Left ventricle myocardium inferior (tissue), 1 donor: ENCODE data around the gene GOLGA7B. TPM values are rescaled to one million over a fixed set of nuclear protein-coding genes. Genes with fewer than 3 reads are reported as not detected.

Source experiments
- DNase-seq: peaks from one replicate; pipeline ENCODE4 v3.0.0-alpha.2; 2020
- H3K27ac ChIP-seq: fragments of 200-600 bp; replicated peaks from 2 replicates; pipeline ENCODE4 v1.8.0; 2021
- H3K27me3 ChIP-seq: fragments of 200-600 bp; 2 replicates; pipeline ENCODE4 v1.8.0; 2021; ENCODE audit warnings: low read depth
- H3K36me3 ChIP-seq: fragments of 200-600 bp; 2 replicates; pipeline ENCODE4 v1.8.0; 2021
- H3K4me1 ChIP-seq: fragments of 200-600 bp; 2 replicates; pipeline ENCODE4 v1.8.0; 2021
- H3K4me3 ChIP-seq: fragments of 200-600 bp; 2 replicates; pipeline ENCODE4 v1.8.0; 2021; ENCODE audit warnings: mild to moderate bottlenecking, moderate library complexity
- H3K9me3 ChIP-seq: fragments of 200-600 bp; replicated peaks from 2 replicates; pipeline ENCODE4 v1.8.0; 2021
- CTCF ChIP-seq: fragments of 200-600 bp; IDR thresholded peaks from 2 replicates; pipeline ENCODE4 v1.8.0; 2021; ENCODE audit warnings: antibody characterized with exemption, mild to moderate bottlenecking, borderline replicate concordance
- intact Hi-C: fragments of 100-400 bp; cut with micrococcal nuclease; formaldehyde crosslinking; loops from one replicate; pipeline ENCODE4 v1.11.0; 2022
- total RNA-seq: library from RNA; stranded (reverse); fragmentation: NEBNext Ultra II Directional; extraction: Animal tissue kit (Norgen Biotek cat#: 25700); gene quantifications from one replicate; pipeline ENCODE4 v1.2.1, GENCODE V29; 2021
- donor health status: DM: no; HTN: yes; CAD: no; lungs with severe emphysema.

GOLGA7B gene
- total RNA-seq, 1 donor from 2014 or later = 0.60 TPM

GRCh38 chr10:97868134-97868685, 18.6 kb downstream of the GOLGA7B start:
- H3K27ac ChIP-seq = no peak overlapping the region
- H3K27me3 ChIP-seq = peaks cover 63% of the 10 kb centered on the region
- no peak for TF ChIP-seq CTCF
- no peak for DNase-seq
- no peaks in the 10 kb centered on the region for H3K9me3 ChIP-seq
- intact Hi-C loops = no loop called here
- peaks cover 10% of the 10 kb centered on the region for H3K4me1 ChIP-seq
- no peak overlapping the region for H3K4me3 ChIP-seq
- no peaks in the 10 kb centered on the region for H3K36me3 ChIP-seq

GRCh38 chr10:97869091-97870042, 19.7 kb downstream of the GOLGA7B start:
- intact Hi-C loops = loop anchor here (5.0 to 10.0 kb wide), 2 partner anchors 72 to 115 kb away; no protein-coding TSS in a partner anchor
- H3K36me3 ChIP-seq = no peaks in the 10 kb centered on the region
- peaks cover 61% of the 10 kb centered on the region for H3K27me3 ChIP-seq
- no peaks in the 10 kb centered on the region for H3K9me3 ChIP-seq
- H3K27ac ChIP-seq = no peak overlapping the region
- H3K4me3 ChIP-seq = no peak overlapping the region
- peaks cover 10% of the 10 kb centered on the region for H3K4me1 ChIP-seq
- TF ChIP-seq CTCF = peak; percentile 86
- peak; percentile 74 for DNase-seq

GRCh38 chr10:97870990-97871389, 21.3 kb downstream of the GOLGA7B start:
- H3K36me3 ChIP-seq = no peaks in the 10 kb centered on the region
- intact Hi-C loops = loop anchor here (5.0 to 10.0 kb wide), 2 partner anchors 74 to 116 kb away; no protein-coding TSS in a partner anchor
- no peaks in the 10 kb centered on the region for H3K9me3 ChIP-seq
- peaks cover 10% of the 10 kb centered on the region for H3K4me1 ChIP-seq
- no peak for TF ChIP-seq CTCF
- no peak for DNase-seq
- H3K27me3 ChIP-seq = peaks cover 54% of the 10 kb centered on the region
- no peak overlapping the region for H3K27ac ChIP-seq
- no peak overlapping the region for H3K4me3 ChIP-seq

- intact Hi-C loops = loop anchor here (5.0 to 10.0 kb wide), 2 partner anchors 76 to 119 kb away; no protein-coding TSS in a partner anchor
- Histone ChIP-seq H3K9me3 (no peaks in the 10 kb centered on the region), H3K36me3 (no peaks in the 10 kb centered on the region), H3K4me3 (no peak overlapping the region), H3K27me3 (peaks cover 35% of the 10 kb centered on the region), H3K4me1 (peaks cover 10% of the 10 kb centered on the region), H3K27ac (no peak overlapping the region)
- TF ChIP-seq CTCF = no peak
- DNase-seq = no peak
These were observed 23.9 kb downstream of the GOLGA7B start for GRCh38 chr10:97873569-97873968.

- no peak overlapping the region for H3K27ac ChIP-seq
- intact Hi-C loops = loop anchor here (5.0 to 10.0 kb wide), 2 partner anchors 77 to 120 kb away; no protein-coding TSS in a partner anchor
- no peak for TF ChIP-seq CTCF
- DNase-seq = no peak
- peaks cover 34% of the 10 kb centered on the region for H3K27me3 ChIP-seq
- no peaks in the 10 kb centered on the region for H3K36me3 ChIP-seq
- H3K4me3 ChIP-seq = no peak overlapping the region
- peaks cover 4% of the 10 kb centered on the region for H3K4me1 ChIP-seq
- H3K9me3 ChIP-seq = no peaks in the 10 kb centered on the region
These were observed 24.7 kb downstream of the GOLGA7B start for GRCh38 chr10:97874332-97874731.
